Measurements from ENCODE around the gene COL5A1. TPM values are rescaled to one million over a fixed set of nuclear protein-coding genes. Genes with fewer than 3 reads are reported as not detected.
A peak's percentile ranks its signal among the peaks of the same experiment; 100 is the strongest.

COL5A1 gene
- total RNA-seq, 1 donor = 801 TPM

DNA sequence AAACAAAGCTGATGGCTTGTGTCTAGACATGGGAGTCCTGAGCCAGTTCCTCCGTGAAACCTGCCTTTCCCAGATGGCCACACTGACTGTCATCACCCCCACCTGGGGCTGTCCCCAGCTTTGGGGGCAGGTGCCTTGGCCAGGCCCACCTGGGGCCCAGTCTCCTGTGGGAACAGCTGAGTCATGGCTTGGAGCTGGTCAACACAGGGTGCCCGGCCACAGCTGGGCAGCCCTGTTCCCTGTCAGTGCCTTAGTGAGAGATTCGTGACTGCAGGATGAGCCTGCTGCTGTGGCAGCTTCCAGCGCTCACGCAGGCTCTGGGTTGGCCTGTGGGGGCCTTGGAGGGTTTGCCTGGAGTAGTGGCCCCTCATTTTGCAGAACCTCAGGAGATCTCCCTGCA, 56.5 kb downstream of the COL5A1 start:
- Histone ChIP-seq H3K36me3 (ENCODE audit: insufficient read depth, low read length) (peaks cover 66% of the 10 kb centered on the region), H4K20me1 (ENCODE audit: insufficient read depth, low read length) (peaks cover 88% of the 10 kb centered on the region), H2AFZ (ENCODE audit: low read length) (no peak overlapping the region)

DNA sequence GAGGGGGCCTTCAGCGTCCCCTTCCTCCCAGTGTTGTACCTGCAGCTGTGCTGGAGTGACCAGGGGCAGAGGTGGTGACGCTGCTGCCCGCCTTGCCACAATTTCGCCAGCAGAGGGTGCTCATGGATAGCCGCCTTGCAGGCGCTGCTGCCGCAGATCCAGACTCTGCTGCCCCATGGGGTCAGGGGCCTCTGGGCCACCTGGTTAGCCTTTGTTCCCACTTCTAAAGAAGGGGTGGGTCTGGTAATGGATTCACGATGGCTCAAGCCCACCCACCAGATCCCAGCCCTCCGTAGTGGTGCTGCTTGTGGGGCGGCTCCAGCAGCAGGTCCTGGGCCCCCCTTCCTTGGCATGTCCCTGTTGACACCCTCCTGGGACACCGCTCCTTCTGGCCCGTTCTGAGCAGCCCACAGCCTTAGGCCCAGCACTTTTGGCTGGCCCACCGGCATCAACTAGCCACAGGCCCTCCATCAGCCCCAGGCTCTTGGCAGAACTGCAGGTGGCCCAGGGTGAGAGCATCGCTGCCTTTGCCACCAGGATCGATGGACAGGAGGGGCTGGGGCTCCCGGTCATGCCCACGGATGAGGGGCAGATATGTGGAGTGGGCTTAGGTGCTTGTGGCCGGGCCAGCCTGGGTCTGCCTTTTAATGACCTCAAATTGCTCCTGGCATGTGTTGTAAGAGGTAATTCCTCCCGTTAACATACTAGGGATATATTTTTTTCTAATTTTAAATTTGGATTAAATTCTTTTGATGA, 57.2 kb downstream of the COL5A1 start:
- peaks cover 92% of the 10 kb centered on the region for H3K79me2 ChIP-seq (ENCODE audit: insufficient read depth, low read length)
- peaks cover 62% of the 10 kb centered on the region for H3K36me3 ChIP-seq (ENCODE audit: insufficient read depth, low read length)
- TF ChIP-seq, protein P1, sequence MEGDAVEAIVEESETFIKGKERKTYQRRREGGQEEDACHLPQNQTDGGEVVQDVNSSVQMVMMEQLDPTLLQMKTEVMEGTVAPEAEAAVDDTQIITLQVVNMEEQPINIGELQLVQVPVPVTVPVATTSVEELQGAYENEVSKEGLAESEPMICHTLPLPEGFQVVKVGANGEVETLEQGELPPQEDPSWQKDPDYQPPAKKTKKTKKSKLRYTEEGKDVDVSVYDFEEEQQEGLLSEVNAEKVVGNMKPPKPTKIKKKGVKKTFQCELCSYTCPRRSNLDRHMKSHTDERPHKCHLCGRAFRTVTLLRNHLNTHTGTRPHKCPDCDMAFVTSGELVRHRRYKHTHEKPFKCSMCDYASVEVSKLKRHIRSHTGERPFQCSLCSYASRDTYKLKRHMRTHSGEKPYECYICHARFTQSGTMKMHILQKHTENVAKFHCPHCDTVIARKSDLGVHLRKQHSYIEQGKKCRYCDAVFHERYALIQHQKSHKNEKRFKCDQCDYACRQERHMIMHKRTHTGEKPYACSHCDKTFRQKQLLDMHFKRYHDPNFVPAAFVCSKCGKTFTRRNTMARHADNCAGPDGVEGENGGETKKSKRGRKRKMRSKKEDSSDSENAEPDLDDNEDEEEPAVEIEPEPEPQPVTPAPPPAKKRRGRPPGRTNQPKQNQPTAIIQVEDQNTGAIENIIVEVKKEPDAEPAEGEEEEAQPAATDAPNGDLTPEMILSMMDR (IDR thresholded peaks at IDR 0.05; ENCODE audit: extremely low read depth, low read depth, low read length) = peak; percentile 68
- no peak overlapping the region for H2AFZ ChIP-seq (ENCODE audit: low read length)
- H3K27ac ChIP-seq (ENCODE audit: low read depth, low read length) = no peak overlapping the region
- no peaks in the 10 kb centered on the region for H3K27me3 ChIP-seq (ENCODE audit: insufficient read depth, low read length)
- no peaks in the 10 kb centered on the region for H3K9me3 ChIP-seq (ENCODE audit: low read depth, low read length)
- H3K4me3 ChIP-seq (ENCODE audit: insufficient read depth, low read length) = no peak overlapping the region
- peak; percentile 98 for DNase-seq (ENCODE audit: insufficient read length, low spot score, missing footprints)
- H3K4me1 ChIP-seq (ENCODE audit: insufficient read depth, low read length) = no peaks in the 10 kb centered on the region
- H4K20me1 ChIP-seq (ENCODE audit: insufficient read depth, low read length) = peaks cover 86% of the 10 kb centered on the region
- H3K4me2 ChIP-seq (ENCODE audit: insufficient read depth, low read length) = no peak overlapping the region

More for the DNA sequence above, 56.5 kb downstream of the COL5A1 start:
- TF ChIP-seq, protein P1 (IDR thresholded peaks at IDR 0.05; ENCODE audit: extremely low read depth, low read depth, low read length) = no peak
- H3K4me2 ChIP-seq (ENCODE audit: insufficient read depth, low read length) = no peak overlapping the region
- peaks cover 95% of the 10 kb centered on the region for H3K79me2 ChIP-seq (ENCODE audit: insufficient read depth, low read length)
- H3K27ac ChIP-seq (ENCODE audit: low read depth, low read length) = peak overlapping the region; percentile 6
- no peaks in the 10 kb centered on the region for H3K27me3 ChIP-seq (ENCODE audit: insufficient read depth, low read length)
- DNase-seq (ENCODE audit: insufficient read length, low spot score, missing footprints) = no peak
- H3K4me3 ChIP-seq (ENCODE audit: insufficient read depth, low read length) = no peak overlapping the region
- H3K9me3 ChIP-seq (ENCODE audit: low read depth, low read length) = no peaks in the 10 kb centered on the region
- no peaks in the 10 kb centered on the region for H3K4me1 ChIP-seq (ENCODE audit: insufficient read depth, low read length)

DNA sequence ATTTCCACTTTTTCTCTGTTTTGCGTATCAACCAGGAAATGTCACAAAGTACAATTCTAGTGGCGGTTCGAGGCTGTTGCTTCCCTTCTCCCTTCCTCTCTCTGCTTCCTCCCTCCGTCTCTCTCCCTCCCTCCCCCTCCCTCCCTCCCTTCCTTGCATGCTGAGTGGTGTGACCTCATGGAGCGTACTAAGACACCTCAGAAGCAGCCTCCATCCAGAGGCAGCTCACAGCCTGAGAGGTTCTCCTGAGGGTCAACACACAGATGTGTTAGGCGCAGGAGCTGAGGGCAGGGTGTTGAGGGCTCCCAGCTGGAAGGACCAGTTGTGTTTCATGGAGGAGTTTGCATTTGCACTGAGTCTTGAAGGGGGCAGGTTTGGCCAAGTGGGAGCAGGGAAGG, 57.7 kb downstream of the COL5A1 start:
- Histone ChIP-seq H3K4me3 (ENCODE audit: insufficient read depth, low read length) (no peak overlapping the region), H4K20me1 (ENCODE audit: insufficient read depth, low read length) (peaks cover 86% of the 10 kb centered on the region), H3K36me3 (ENCODE audit: insufficient read depth, low read length) (peaks cover 61% of the 10 kb centered on the region)

More for the DNA sequence above, 57.7 kb downstream of the COL5A1 start:
- Histone ChIP-seq H3K27me3 (ENCODE audit: insufficient read depth, low read length) (no peaks in the 10 kb centered on the region), H3K9me3 (ENCODE audit: low read depth, low read length) (no peaks in the 10 kb centered on the region), H3K79me2 (ENCODE audit: insufficient read depth, low read length) (peaks cover 92% of the 10 kb centered on the region), H3K27ac (ENCODE audit: low read depth, low read length) (no peak overlapping the region), H3K4me1 (ENCODE audit: insufficient read depth, low read length) (no peaks in the 10 kb centered on the region), H2AFZ (ENCODE audit: low read length) (no peak overlapping the region), H3K4me2 (ENCODE audit: insufficient read depth, low read length) (no peak overlapping the region)
- DNase-seq (ENCODE audit: insufficient read length, low spot score, missing footprints) = no peak
- TF ChIP-seq, protein P1 (IDR thresholded peaks at IDR 0.05; ENCODE audit: extremely low read depth, low read depth, low read length) = no peak

Data from osteoblast (primary cell).